Right hindlimb (tissue), 1 donor: ENCODE data around the gene BRICD5.

ENCODE experiments used
- DNase-seq: peaks from one replicate; pipeline ENCODE4 v3.0.0-alpha.2; 2018

The BRICD5 gene

DNA sequence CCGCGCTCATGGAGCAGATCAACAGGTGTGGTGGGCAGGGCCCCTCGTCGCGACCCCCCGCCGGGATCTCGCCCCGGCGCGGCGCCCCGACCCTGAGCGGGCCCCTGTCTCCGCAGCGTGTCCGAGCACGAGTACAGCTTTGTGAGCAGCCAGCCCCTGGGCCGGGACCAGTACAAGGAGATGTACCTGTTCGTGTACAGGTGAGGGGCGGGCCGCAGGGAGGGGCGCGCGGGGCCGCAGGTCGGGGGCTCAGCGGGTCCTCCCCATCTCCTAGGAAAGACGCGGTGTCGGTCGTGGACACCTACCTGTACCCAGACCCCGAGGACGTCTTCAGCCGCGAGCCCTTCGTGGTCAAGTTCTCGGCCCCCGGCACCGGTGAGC is 26.4 kb upstream of the BRICD5 start:
- no peak for DNase-seq

DNA sequence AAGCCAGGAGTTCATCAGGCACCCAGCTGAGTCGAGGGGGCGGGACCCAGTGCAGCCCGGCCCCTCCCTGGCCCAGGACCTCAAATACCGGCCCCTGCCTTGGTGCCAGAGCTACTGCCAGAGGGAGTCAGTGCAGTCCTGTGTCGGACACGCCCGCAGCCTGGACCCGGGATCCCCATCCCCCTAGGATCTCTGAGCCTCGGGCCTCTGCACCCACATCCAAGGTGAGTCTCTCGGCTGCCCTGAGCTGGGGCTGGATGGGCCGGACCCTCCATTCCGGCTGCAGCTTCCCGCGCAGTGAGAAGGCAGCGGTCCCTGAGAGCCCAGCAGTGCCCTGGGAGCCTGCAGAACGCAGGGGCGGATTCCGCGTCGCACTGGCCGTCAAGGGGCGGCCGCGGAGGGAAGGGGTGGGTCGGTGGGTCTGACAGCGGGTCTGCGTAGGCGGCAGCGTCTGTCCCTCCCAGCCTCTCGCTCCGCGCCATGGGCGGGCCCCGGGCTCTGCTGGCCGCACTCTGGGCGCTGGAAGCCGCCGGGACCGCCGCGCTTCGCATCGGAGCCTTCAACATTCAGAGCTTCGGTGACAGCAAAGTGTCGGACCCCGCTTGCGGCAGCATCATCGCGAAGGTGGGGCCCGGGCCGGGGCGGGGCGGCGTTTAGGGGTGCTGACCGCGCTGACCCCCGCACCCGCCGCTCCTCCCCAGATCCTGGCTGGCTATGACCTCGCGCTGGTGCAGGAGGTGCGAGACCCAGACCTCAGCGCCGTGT is 25.9 kb upstream of the BRICD5 start, which contains the start of gene DNASE1L2:
Gene DNASE1L2, plus strand, starts transcription at position 108 of the 765 bp plus-strand sequence. Its CDS starts 373 bp downstream, at position 481.
- DNase-seq, result peak; percentile 70

DNA sequence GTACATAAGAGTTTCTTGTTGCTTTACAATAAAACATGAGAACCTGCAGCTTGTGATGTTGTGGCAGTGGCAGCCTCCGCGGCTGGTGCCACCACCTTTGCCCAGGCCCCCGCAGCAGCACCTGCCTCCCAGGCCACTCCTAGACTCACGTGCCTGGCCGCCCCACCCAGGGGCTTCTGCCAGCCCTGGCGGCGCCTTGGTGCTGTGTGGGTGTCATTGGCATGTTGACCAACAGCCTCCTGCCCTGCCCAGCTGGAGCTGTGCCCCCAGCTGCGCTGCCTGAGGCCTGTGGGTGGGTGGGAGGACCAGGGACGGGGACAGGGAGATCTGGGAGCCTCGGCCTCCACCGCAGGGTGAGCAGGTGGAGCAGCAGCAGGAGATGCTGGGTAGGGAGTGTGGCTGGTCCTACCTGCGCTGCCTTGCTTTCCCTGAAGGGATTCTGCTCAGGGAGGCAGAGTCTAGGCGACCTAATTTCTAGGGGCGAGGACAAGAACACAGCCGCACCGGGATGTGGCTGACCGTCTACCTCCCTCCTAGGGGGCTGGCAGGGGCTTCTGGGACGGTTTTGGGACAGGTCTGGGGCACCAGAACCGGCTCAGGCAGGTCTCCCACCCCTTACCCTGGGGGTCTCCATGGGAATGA is 25.2 kb upstream of the BRICD5 start:
- no peak for DNase-seq

DNA sequence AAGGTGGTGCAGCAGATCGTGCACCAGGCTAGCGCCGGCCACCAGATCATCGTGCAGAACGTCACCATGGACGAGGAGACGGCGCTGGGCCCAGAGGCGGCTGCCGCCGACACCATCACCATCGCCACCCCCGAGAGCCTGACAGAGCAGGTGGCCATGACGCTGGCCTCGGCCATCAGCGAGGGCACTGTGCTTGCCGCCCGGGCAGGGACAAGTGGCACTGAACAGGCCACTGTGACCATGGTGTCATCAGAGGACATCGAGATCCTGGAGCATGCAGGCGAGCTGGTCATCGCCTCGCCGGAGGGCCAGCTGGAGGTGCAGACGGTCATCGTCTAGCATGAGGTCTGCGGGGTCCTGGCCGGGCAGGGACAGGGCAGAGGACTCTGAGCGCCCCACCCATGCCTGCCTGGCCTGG is 24.6 kb upstream of the BRICD5 start:
- no peak for DNase-seq

DNA sequence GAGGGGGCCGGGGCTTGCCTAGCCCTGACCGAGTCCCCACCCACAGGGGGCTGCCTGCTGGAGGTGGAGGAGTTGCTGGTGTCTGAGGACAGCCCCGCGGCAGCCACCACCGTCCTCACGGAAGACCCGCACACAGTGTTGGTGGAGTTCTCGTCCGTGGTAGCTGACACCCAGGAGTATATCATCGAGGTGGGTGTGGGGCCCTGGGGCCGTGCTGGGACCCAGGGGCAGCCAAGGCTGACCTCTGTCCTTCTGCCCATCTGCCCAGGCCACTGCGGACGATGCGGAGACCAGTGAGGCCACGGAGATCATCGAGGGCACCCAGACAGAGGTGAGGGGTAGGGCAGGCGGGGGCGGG is 24.1 kb upstream of the BRICD5 start:
- DNase-seq, result no peak

DNA sequence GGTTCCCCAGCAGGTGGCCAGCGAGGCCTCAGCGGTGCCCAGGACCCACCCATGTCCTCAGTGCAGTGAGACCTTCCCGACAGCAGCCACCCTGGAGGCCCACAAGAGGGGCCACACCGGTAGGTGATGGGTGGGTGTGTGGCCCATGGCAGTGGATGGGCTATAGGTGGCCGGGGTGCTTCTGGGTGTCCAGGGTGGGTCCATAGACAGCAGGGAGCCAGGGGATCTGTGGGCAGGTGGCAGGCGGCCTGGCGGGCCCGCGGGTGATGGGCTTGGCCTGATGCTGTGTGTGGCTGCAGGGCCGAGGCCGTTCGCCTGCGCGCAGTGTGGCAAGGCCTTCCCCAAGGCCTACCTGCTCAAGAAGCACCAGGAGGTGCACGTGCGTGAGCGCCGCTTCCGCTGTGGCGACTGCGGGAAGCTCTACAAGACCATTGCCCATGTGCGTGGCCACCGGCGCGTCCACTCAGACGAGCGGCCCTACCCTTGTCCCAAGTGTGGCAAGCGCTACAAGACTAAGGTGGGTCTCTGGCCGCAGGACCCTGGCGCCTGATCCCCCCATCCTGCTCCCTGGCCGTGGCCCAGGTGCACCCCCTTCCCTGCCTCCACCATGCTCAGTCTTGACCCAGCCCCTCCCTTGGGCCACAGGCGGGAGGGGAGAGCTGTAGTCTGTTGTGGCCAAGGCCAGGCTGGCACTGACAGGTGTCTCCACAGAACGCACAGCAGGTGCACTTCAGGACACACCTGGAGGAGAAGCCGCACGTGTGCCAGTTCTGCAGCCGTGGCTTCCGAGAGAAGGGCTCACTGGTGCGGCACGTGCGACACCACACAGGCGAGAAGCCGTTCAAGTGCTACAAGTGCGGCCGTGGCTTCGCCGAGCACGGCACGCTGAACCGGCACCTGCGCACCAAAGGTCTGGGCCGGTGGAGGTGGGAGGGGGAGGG is 23.5 kb upstream of the BRICD5 start:
- DNase-seq, result no peak

DNA sequence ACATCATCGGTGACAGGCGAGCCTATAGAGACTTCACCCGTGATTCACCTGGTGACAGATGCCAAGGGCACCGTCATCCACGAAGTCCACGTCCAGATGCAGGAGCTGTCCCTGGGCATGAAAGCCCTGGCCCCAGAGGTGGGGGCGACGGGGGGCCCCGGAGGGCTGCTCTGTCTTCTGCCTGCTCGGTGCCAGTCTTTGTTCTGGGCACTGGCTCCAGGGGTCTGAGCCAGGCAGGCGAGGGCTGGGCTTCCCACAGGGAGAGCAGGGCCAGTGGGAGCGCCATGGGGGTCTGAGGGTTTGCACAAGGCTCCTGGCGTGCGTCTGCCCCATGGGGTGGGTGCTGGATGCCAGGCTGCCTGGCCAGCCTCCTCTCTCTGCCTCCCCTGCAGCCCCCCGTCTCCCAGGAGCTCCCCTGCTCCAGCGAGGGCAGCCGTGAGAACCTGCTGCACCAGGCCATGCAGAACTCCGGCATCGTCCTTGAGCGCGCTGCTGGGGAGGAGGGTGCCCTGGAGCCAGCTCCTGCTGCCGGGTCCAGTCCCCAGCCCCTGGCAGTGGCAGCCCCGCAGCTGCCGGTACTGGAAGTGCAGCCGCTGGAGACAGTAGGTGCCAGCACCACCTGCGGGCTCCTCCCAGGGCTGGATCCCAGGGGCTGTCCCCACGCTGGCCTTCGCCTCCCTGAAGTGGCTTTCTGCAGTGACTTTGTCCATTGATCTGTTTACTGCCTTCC is 22.5 kb upstream of the BRICD5 start:
- DNase-seq, result no peak

DNA sequence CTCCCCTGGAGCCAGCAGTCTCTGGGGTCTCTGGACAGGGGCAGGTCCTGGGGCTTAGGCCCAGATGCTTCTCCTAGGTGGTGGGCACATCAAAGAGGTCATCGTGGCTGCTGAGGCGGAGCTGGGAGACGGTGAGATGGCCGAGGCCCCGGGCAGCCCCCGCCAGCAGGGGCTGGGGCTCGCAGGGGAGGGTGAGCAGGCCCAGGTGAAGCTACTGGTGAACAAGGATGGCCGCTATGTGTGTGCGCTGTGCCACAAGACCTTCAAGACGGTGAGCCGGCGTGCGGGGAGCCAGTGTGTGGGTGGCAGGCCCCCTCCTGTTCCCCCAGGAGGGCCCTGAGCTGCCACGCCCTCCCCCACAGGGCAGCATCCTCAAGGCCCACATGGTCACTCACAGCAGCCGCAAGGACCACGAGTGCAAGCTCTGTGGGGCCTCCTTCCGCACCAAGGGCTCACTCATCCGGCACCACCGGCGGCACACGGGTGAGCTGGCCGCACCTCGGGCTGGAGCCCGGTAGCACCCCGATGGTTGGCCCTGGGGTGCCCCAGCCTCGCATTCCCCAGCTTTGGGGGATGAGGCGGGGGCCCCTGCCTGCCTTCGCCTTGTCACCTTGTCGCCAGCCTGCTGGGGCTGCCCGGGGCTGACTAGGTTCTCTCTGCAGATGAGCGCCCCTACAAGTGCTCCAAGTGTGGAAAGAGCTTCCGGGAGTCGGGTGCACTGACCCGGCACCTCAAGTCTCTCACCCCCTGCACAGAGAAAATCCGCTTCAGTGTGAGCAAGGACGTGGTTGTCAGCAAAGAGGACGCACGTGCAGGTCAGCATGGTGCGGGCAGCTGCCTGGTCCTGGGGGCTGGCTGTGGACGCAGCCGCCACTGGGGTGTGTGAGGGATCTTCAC is 21.7 kb upstream of the BRICD5 start:
- DNase-seq, result no peak

DNA sequence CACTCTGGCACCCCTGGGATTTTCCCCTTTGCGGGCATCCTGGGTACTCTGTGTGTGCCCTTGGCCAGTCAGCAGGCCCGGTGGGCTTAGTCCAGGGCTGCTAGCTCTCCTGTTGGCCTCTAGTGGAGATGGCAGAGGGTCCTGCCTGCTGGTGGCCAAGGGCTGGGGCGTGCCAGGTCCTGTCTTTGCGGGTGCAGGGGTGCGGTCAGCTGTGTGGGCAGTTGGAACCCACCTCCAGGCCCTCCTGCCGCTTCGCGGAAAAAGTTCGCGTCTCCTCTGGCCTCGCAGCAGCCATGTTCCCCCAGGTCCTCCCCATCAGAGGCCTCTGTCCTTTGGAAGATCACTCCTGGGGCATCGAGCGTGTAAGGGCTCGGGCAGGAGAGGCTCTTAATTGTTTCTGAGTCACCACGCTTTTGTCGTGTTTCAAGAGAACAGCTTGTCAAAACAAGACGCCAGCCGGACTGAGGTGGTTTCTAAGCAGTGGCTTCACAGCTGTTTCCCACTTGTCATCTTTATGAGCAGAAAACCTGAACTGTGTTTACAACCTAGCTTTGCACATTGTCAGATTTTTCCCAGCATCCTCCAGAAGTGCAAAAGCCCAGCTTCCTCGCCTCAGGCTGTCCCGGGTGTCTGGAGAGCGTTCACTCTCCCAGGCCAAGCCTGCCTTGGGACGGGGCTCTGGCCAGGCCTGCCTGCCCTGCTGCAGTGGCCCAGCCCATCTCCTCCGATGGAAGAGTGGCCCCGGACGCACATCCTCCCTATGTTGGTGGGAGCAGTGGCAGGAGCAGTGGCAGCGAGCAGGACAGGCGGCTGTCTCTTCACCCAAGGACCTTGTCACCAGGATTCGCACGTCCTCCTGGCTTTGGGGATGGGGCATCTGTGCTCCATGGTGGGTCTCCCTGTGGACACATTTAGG is 20.6 kb upstream of the BRICD5 start:
- DNase-seq, result no peak

DNA sequence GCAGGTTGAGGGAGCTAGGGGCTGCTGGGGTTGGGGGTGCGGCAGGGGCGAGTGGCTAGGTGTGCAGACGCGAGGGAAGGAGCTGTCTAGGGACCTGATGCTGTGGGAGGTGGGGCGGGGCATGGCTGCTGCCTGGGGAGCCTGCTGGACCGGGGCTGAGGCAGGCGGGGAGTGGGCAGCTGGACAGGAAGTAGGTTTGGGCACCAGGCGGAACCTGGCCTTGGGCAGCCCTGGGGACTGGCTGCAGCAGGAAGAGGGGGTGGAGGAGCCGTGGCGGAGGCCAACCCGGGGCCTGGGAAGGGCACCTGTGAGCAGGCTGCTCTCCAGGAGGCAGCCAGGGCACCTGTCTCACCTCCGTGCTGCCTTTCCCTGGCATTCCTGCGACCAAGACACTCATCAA is 19.7 kb upstream of the BRICD5 start:
- DNase-seq, result no peak

DNA sequence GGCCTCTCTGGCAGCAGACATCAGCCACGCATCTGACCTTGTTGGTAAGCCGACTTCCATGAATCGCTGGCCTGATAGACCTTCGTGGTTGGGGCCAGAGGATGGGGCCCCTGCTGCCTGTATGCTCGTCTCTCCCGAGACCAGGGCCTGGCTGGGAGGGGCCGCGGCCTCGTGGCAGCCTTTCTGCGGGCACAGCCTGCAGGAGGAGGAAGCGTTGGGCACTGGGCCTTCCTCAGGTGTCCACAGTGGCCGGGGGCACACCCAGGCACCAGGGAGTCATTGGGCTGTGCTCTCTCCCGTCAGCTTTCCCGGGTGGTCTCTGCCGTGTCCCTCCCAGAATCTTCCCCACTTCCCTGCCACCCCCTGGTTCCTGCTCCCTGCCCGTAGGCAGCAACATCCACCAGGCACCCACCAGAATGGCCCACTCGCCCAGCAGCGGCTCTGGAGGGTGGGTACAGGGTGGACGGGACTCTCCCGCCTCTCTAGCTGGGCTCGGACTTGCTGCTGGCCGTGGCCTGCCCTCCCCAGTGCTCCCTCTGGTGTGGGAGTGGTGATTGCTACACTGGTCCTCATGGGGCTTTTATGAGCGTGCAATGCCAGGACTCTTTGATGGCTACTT is 19.1 kb upstream of the BRICD5 start:
- DNase-seq, result no peak

DNA sequence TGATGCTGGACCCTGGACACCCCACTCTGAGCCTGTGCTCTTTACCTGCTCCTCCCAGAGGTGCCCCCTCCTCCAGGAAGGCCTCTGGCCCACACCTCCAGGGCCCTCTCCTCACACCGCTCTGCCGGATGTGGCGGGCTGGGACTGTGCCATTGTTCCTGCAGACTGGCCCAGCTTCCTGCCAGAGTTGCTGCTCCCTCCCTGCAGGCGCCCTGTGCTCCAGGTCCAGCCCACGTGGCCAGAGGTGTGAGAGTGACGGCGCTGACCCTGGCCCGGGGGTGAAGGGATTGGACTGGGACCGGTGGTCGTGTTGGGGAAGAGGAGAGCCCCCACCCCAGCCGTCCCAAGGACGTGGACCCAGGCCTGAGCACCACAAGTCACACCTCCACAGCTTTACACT is 18.4 kb upstream of the BRICD5 start:
- no peak for DNase-seq

DNA sequence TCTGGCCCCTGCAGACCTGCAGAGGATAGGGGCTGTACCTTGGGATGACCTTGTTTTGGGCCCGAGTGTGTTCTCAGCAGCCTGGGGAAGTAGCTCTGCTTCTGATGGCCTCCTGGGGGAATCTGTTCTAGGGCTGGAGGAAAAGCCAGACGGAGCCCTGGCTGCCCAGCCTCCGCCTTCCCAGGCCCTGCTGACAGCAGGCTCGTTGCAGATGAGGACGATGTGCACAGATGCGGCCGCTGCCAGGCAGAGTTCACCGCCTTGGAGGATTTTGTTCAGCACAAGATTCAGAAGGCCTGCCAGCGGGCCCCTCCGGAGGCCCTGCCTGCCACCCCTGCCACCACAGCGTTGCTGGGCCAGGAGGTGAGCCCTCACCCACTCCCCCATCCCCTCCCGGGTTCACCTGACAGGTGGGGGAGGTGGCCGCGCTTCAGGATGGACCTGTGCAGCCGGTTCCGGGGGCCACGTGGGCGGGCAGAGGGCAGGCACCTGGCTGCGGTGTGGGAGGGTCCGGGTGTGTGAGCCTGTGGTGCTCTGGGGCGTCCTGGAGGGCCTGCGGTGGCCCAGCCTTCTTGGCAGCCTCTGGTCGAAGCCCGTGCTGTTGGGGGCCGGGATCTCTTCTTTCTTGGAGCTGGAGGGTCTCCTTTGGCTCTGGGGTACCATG is 17.6 kb upstream of the BRICD5 start:
- no peak for DNase-seq

DNA sequence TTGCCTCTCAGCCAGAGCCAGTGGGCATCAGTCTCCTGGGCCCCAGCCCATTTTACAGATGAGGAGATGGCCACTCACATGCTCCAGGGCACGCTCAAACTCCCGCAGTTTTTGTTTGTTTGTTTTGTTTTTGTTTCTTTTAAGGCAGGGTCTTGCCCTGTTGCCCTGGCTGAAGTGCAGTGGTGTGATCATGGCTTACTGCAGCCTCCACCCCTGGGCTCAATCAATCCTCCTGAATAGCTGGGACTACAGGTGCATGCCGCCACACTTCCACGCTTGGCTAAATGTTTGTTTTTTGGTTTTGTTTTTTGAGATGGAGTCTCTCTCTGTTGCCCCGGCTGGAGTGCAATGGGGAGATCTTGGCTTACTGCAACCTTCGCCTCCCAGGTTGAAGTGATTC is 16.3 kb upstream of the BRICD5 start:
- no peak for DNase-seq

DNA sequence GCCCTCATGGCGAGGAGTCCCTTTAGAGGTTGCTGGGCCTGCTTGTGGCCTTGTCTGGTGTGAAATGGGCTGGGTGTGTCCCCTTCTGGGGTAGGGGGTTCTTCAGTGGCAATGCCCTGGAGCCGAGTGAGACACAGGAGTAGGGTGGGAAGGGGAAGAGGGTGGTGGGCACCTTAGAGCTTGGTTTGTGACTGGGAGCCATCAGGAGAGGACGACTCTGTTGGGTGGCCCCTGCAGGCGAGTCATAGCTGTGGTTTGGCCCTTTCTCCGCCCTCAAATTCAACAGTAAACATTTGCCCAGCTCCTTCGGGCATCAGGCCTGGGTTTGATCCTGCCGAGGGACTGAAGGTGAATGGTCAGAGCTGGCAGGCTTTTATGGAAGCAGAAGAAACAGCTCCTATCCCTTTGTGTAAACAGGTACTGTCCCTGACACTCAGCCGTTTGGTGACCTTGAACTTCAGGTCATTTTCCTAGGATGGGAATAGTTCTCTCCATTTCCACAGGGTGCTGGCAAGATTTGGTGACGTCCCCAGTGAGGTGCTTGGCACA is 15.7 kb upstream of the BRICD5 start:
- DNase-seq, result no peak

DNA sequence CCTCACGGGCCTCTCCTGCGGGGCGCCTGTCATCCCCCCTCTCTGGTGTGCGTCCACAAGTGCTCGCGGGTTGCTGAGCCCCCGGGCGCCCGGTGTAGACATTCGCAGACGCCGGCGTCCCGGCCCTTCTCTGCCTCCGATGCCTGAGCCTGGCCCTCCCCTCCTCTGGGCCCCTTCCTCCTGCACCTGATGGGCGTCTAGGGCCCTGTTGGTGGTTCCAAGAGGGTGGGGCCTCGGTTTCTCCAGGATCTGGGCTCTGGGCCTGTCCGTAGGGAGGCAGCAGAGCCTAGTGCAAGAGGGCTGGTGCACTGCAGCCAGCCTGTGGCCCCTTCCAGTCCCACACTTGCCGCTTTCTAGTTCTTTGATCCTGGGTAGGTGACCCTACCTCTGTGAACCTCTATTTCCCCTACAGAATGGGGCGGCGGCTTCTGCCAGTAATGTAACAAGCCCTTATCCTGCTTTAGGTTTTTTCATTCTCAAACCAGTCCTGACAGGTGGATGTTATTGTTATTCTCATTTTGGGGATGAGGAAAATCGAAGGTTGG is 13.4 kb upstream of the BRICD5 start:
- DNase-seq, result no peak

DNA sequence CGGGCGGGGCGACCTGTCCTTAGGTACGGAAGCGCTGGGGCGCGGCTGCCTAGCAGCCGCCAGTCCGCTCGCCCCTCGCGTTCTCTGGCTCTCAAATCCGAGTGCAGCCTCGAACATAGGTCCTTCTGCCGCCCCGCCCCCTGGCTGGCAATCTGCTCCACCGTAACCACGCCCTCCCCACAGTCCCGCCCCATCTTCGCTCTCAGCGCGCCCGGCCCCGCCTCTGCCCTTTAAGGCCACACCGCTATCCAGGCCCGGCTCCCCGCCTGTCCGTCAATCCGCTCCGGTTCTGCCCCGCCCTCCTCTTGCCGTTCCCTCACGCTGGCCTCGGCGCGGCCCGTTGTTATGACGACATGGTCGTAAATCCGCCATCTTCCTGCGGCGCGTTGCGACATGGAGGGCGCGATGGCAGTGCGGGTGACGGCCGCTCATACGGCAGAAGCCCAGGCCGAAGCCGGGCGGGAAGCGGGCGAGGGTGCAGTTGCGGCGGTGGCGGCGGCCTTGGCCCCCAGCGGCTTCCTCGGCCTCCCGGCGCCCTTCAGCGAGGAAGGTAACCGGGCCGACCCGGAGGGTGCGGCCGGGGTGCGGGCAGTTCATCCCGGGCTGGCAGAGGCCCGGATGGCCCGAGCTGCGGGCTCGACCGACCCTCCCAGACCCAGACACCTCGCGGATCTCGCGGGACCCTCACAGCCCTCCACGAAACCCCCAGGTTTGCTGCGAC is 12.7 kb upstream of the BRICD5 start, which contains the start of gene E4F1:
Gene E4F1, plus strand, starts transcription at position 371 of the 721 bp plus-strand sequence. Its CDS starts 23 bp downstream, at position 394.
- peak; percentile 99 for DNase-seq

DNA sequence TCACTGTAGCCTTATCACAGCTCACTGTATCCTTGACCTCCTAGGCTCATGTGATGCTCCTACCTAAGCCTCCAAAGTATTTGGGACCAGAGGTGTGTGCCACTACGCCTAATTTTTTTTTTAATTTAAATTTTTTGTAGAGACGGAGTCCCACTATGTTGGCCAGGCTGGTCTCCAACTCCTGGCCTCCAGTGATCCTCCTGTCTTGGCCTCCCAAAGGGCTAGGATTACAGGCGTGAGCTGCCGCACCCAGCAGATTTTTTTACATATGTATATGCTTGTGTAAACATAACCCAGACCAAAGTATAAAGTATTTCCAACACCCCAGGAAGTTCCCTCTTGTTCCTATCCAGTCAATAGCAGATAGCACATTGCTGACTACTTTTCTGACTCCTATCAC is 5.7 kb upstream of the BRICD5 start:
- DNase-seq, result no peak
